Esophagus muscularis mucosa (tissue), 4 donors: ENCODE data around the gene FETUB.

Source experiments
- CTCF ChIP-seq, 3 experiments: fragments of 200-600 bp in 2 of 3; fragments of 450-650 bp in 1 of 3; sonication (generic) in 2 of 3; IDR thresholded peaks; one replicate each; pipeline ENCODE4 v1.5.1; 2017 to 2019; ENCODE audit warnings: antibody characterized with exemption in 3 of 3, mild to moderate bottlenecking in 2 of 3, moderate library complexity in 1 of 3
- EP300 ChIP-seq: sonication (generic); formaldehyde crosslinking; IDR thresholded peaks from one replicate; pipeline ENCODE4 v1.6.1; 2017; ENCODE audit warnings: antibody characterized with exemption
- POLR2A ChIP-seq: fragments of 450-650 bp; IDR thresholded peaks from one replicate; pipeline ENCODE4 v1.6.1; 2017; ENCODE audit warnings: antibody characterized with exemption, moderate library complexity, mild to moderate bottlenecking, low read depth
- POLR2AphosphoS5 ChIP-seq, 2 donors: sonication (generic); formaldehyde crosslinking; IDR thresholded peaks; one replicate each; pipeline ENCODE4 v1.6.1; 2017; ENCODE audit warnings: antibody characterized with exemption in 2 of 2

DNA sequence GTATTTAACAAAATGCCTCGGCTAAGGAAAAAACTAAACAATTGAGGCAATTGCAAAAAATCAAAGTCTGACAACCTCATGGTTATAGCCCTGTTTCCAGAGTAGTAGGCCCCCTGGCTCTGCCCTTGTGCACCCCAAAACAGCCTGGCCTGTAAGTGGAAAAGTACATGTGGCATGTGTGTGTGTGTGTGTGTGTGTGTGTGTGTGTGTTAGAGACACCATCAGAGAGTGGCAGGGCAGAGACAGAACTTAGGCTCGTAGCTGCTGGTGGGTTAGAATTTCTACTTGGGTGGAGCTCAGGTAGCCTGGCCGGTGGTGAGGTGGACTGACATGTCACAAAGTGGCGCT is 41.4 kb upstream of the FETUB start:
- TF ChIP-seq CTCF (IDR thresholded peaks at IDR 0.05), result no peak
- no peak for TF ChIP-seq POLR2A
- no peak for TF ChIP-seq EP300
- TF ChIP-seq POLR2AphosphoS5 (IDR thresholded peaks at IDR 0.05), result no peak
